Measurements from ENCODE around the gene TRAF7.
A peak's percentile ranks its signal among the peaks of the same experiment; 100 is the strongest.

The TRAF7 gene

DNA sequence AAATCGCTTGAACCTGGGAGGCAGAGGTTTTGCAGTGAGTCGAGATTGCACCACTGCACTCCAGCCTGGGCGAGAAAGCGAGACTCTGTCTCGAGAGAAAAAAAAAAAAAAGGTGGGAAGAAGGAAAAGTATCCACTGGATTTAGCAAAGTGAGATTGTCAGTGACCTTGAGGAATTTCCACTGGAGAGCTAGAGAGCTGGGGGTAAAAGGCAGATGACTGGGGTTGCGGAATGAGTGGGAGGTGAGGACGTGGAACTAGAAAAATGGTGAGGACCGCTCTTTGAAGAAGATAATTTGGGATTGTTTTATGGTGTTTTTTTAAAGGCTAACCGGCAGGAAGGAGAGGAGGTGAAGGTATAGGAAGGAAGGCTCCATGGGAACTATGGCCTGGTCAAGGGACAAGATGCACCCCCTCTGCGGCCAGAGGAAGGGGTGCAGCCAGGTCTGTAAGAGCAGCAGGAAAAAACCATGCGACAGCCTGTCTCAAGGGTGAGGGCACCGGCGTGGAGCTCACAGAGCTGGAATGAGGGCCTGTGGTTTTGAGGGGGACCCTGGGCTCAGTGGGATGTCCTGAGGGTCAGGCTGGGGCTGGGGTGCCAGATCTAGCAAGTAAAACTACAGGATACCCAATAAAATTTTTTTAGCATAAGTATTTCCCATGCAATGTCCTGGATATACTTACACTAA lies 49.0 kb downstream of the TRAF7 start:
- no peak for DNase-seq

DNA sequence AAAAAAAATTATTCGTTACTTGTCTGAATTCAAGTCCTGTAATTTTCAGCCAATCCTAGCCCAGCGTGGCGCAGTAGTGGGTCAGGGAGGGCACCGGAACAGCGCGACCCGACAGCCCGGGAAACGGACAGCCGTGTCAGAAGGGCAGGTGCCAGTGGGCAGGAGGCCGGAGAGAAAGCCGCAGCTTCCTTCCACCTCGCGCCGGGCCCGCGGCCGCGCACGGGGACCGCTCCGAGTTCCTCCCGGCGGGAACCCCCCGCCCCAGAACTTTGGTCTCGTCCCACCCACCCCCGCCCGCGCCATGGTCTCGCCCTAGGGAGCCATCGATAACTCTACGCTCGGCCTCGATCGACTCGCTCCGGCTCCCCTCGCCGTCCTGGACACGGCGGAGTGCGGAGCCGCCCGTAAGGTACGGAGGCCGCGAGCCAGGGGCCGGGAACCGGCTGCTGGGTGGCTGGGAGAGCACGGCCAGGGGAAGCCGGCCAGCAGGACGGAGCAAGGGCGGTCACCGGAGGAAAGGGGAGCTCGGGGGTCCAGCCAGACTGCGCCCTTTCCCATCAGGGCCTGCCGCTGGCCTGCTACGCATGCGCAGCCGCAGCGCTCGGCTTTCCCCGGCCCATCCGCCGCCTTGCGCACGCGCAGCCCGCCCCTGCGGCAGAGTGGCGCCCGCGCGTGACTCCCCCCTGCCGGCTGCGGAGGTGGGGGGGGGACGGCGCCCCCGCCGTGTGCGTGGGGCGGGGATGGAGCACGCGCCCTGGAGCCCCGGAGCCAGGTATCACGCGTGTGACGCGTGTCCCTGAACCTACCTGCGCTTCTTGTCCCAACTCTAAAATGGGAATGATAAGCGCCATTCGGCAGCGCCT lies 49.8 kb downstream of the TRAF7 start, which contains the start of gene MLST8:
Gene MLST8 (plus strand): TSS at position 351 of the 863 bp plus-strand sequence. CDS start 632 bp downstream, outside the sequence.
- DNase-seq = peak; percentile 82

DNA sequence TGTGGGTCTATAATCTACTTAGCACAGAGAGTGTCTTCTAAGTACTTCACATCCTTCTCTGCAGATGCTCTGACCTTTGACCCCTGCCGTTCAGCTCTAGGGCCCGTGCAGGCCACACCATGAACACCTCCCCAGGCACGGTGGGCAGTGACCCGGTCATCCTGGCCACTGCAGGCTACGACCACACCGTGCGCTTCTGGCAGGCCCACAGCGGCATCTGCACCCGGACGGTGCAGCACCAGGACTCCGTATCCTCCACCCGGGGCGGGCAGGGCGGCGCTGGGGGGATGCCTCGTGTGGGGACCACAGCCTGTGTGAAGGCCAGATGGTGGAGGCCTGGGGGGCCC lies 50.4 kb downstream of the TRAF7 start:
- DNase-seq = no peak

DNA sequence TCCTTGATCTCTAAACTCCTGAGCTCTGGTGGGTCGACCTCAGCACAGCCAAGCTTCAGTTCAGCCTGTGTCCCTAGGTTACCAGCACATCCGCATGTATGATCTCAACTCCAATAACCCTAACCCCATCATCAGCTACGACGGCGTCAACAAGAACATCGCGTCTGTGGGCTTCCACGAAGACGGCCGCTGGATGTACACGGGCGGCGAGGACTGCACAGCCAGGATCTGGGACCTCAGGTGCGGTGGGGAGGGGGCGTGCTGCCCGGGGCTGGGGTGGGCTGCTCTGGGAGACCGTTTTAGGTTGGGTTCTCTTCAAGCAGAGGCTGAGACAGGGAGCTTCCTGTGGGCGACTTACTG lies 50.8 kb downstream of the TRAF7 start:
- no peak for DNase-seq

DNA sequence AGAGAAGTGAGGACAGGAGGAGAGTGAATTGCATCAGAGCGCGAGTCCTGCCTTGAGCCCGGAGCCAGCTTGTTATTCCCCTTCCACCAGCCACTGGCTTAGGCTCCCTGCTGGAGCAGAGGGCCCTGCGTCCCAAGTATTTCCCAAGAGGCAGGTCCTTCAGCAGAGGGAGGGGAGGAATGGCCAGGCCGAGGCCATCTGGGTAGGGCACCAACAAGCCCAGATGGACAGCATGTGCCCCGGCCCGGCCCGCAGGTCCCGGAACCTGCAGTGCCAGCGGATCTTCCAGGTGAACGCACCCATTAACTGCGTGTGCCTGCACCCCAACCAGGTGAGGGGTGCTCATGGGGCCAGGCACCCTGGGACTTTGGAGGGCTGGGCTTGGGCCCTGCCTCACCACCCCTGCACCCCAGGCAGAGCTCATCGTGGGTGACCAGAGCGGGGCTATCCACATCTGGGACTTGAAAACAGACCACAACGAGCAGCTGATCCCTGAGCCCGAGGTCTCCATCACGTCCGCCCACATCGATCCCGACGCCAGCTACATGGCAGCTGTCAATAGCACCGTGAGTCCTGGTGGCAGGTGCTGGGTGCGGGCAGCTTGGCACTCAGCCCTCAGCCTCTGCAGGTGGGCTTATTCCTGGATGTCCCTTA lies 51.3 kb downstream of the TRAF7 start:
- DNase-seq = no peak

DNA sequence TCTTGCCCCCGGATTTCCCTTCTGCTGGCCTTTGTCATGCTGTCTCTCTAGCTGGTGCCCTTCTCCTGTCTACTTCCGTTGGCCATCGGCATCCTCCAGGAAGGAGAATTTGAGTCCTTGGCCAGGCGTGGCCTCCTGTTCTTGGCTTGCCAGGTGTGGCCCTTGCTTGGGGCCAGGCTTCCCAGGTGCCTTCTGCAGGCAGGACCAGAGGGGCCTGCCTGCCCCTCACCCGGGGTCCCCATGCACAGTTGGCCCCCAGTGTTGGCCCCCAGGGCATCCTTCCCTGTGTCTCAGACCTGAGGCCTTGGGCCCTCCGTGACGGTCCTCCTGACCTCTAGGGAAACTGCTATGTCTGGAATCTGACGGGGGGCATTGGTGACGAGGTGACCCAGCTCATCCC lies 52.3 kb downstream of the TRAF7 start:
- no peak for DNase-seq

DNA sequence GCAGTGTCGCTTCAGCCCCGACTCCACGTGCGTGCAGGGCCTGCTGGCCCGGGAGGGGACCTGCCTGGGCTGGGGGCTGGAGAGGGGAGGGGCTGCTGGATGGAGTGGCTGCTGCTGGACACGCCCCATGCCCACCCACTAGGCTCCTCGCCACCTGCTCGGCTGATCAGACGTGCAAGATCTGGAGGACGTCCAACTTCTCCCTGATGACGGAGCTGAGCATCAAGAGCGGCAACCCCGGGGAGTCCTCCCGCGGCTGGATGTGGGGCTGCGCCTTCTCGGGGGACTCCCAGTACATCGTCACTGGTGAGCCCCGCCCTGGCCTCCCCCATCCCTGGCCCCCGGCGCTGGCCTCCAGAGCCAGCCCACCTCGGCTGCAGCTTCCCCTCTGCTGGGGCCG lies 52.7 kb downstream of the TRAF7 start:
- DNase-seq = no peak

DNA sequence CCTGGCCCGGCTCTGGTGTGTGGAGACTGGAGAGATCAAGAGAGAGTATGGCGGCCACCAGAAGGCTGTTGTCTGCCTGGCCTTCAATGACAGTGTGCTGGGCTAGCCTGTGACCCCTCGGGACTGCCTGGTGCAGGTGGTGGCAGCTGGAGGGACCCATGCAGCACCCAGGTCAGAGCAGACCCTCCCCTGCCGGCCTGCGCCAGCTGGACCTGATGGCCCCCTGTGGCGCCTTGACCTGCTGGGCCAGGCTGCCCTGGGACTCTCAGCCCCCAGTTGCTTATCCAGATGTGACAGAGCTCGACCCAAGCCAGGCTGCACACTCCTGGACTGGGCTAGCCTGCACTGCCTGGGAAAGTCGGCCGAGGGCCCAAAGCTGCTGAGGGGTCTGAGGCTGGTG lies 53.2 kb downstream of the TRAF7 start:
- DNase-seq = no peak

DNA sequence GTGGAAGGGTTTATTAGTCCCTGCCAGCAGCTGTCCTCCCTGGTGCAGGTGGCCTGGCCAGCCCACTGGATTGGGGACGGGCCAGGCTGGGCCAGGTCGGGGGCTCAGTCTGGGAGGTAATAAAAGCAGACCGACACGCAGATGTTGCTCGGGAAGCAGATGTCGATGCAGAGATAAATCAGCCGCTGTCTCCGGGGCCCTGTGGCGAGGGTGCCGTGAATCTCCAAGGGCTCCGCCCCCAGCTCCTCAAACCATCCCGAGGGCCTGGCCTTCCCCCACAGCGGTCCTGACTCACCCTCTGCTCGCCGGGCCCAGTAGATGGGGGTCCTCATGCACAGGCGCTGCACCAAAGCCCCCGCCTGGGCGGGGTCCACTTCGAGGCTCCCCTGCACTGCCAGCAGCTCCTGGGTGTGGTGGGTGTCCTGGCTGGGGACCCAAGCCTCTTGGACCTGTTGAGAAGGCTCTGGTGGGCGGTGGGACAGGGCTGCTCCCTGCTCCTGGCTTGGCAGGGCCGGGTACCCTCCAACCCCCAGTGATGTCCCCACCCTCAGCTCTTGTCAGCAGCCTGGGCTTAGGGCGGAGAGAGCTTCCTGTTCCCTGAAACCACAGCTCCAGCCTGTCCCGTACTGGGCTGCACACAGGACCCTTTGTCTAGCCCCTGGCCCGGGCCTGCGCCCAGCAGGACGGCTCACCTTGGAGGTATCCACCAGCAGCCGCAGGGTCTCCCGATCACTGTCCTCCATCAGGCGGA lies 53.9 kb downstream of the TRAF7 start:
- no peak for DNase-seq

DNA sequence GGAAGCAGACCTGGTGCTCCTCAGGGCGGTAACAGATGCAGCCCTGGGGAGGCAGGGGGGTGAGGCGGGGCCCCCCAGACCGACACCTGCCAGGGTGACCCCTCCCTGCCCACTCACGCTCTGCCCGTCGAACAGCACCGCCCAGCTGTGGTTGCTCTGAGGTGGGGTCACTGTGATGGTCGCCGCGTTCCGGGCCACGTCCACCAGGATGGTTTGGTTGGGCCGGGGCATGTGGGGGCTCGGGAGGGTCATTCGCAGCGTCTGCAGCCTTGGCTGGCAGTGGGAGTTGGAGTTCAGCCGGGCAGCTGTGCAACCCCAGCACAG lies 54.4 kb downstream of the TRAF7 start:
- no peak for DNase-seq

DNA sequence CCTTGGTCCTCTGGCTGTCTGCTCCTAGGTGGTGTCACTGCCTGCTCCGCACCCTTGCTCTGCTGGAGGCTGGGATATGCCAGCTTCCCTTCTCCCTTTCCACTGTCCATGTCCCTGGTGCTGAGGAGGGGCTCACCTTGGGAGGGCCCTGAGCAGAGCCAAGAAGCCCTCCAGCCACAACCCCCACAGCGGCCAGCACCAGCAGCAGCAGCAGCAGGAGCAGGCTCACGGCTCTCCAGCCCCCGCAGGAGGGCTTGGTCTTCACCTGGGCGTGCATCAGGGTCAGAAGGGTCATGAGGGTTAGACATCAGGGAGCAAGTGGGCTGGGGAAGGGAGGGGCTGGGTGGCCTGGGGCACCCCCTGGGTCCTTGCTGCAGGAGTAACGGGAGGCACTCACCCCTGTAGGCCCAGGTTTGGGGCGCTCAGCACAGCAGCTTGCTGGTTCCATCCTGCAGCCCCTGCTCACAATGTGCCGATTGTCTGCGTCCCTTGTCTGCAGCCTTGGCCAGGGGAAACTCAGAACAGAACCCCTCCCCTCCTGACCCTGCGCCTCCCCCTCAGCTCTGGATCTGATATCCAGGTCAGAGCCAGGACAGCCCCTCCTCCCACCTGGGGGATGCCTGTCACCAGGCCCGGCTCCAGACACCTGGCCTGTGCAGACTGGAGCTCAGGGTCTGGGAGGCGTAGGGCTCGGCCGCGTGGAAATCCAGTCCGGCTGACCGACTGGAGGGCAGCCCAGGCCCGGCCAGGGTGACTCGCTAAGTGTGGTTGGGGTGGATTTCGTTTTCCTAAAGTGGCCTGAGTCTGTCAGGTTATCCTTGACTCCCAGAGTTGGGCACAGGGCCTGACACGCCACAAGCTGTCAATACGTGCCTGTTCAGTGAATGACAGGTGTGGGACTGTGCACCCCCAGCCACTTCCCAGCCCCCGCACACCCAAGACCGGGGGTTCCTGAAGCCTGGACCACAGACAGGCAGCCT lies 55.1 kb downstream of the TRAF7 start, which contains the start of gene BRICD5:
Gene BRICD5 (minus strand): TSS at position 478 of the 980 bp plus-strand sequence. CDS start 30 bp downstream, at position 448.
- no peak for DNase-seq

DNA sequence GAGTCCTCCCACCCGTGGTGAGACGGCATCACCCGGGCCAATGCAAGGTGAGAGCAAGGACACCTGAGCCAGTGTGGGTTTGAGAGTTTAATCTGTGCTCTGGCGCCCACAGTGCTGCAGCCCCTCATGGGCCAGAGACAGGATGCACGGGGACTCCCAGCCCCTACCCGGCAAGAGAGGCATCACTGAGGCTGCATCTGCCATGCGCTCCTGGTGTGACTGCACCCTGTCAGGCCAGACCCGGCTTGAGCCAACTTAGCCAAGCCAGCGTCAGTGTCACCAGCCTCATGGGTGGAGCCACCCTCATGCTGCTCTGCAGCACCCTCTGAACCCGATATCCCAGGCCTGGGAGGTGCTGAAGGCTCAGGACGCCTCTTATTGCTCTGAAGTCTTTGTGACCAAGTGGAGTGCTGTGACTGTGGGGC lies 56.4 kb downstream of the TRAF7 start:
- no peak for DNase-seq

DNA sequence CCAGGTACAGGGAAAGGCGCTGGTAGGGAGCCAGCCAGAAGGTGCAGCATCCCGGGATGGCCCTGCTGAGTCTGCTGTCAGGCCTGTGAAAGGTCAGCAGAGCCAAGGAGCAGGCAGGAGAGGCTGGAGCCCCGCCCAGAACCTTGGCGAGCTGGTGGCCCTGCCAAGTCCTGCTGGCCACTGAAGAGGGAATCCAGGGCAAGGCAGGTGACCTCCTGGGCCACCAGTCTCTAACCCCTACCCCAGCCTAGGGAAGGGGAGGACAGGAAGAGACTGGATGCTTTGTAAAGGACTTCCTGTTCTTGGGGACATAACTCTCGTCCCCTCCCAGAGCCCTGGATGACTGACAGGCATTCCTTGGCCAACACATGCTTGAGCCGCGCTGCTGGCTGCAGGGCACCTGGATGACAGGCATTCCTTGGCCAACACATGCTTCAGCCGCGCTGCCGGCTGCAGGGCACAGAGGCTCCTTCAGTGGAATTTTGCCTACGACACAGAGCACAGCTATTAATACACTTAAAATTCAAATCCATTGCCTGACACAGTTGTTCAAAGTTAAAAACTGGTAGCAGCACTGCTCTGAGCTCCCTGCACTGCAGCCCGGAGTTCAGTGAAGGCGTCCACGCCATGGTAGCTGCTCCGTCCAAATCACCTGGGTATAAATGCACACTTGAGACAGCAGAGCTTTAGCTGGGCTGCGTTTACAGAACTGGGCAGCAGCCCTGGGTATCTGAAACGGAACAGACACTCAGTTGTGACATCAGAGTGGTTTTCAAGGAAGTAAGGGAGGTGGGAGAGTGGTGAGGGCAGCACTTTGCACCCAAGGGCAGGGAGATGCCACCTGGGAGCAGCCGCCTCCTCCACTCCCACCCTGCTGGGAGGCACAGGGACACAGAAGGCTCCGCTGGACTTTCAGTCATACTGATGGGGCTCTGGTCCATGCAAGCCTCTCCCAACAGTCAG lies 57.1 kb downstream of the TRAF7 start:
- DNase-seq = no peak

DNA sequence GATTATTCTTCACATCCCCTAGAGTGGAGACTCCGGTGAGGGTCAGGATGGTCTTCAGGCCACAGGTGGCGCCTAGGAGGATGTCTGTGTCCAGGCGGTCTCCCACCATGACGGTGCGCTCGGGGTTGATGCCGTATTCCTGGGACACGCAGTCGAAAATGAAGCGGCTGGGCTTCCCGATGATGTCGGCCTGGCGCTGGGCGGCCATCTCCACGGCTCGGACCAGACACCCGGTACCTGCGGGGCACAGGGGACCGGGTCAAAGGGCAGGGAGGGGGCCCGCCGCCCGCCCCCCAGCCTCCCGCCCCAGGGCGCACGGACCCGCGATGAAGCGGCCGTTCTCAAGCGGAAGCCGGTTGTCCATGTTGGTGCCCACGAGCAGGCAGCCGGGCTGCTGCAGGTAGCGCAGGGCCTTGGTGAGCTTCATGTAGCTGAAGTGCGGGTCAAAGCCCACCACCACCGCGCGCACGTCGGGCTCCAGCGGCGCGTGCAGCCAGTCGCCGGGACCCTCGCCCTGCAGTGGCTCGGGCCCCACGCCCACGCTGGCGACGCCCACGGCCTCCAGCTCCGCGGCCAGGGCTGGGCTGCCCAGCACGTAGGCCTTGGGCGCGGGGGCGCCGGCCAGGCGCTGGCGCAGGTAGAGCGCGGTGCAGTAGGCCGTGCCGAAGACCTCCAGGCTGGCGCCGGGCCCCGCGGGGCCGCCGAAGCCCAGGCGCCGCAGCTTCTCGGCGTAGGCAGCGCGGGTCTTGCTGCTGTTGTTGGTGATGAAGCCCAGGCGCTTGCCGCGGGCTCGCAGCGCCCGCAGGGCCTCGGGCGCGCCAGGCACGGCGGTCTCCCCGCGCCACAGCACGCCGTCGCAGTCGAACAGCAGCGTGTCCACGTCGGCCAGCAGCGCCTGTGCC lies 58.5 kb downstream of the TRAF7 start:
- no peak for DNase-seq

DNA sequence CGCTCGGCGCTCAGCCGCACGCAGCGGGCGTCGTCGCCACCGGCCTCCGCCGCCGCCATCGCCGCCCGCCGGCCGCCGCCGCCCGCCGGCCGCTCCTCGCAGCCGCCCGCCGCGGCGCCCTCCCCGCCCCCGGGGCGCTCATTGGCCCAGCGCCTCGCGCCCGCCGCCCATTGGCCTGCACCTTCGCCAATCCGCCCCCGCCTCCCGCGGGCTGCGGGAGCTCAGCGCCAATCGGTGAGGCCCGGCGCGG lies 59.1 kb downstream of the TRAF7 start, which contains the start of gene PGP:
Gene PGP (minus strand): TSS at position 122 of the 250 bp plus-strand sequence. CDS start 63 bp downstream, at position 59.
- no peak for DNase-seq

DNA sequence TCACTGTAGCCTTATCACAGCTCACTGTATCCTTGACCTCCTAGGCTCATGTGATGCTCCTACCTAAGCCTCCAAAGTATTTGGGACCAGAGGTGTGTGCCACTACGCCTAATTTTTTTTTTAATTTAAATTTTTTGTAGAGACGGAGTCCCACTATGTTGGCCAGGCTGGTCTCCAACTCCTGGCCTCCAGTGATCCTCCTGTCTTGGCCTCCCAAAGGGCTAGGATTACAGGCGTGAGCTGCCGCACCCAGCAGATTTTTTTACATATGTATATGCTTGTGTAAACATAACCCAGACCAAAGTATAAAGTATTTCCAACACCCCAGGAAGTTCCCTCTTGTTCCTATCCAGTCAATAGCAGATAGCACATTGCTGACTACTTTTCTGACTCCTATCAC lies 60.7 kb downstream of the TRAF7 start:
- no peak for DNase-seq

DNA sequence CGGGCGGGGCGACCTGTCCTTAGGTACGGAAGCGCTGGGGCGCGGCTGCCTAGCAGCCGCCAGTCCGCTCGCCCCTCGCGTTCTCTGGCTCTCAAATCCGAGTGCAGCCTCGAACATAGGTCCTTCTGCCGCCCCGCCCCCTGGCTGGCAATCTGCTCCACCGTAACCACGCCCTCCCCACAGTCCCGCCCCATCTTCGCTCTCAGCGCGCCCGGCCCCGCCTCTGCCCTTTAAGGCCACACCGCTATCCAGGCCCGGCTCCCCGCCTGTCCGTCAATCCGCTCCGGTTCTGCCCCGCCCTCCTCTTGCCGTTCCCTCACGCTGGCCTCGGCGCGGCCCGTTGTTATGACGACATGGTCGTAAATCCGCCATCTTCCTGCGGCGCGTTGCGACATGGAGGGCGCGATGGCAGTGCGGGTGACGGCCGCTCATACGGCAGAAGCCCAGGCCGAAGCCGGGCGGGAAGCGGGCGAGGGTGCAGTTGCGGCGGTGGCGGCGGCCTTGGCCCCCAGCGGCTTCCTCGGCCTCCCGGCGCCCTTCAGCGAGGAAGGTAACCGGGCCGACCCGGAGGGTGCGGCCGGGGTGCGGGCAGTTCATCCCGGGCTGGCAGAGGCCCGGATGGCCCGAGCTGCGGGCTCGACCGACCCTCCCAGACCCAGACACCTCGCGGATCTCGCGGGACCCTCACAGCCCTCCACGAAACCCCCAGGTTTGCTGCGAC lies 67.8 kb downstream of the TRAF7 start, which contains the start of gene E4F1:
Gene E4F1 (plus strand): TSS at position 371 of the 721 bp plus-strand sequence. CDS start 23 bp downstream, at position 394.
- peak; percentile 100 for DNase-seq

DNA sequence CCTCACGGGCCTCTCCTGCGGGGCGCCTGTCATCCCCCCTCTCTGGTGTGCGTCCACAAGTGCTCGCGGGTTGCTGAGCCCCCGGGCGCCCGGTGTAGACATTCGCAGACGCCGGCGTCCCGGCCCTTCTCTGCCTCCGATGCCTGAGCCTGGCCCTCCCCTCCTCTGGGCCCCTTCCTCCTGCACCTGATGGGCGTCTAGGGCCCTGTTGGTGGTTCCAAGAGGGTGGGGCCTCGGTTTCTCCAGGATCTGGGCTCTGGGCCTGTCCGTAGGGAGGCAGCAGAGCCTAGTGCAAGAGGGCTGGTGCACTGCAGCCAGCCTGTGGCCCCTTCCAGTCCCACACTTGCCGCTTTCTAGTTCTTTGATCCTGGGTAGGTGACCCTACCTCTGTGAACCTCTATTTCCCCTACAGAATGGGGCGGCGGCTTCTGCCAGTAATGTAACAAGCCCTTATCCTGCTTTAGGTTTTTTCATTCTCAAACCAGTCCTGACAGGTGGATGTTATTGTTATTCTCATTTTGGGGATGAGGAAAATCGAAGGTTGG lies 68.4 kb downstream of the TRAF7 start:
- peak; percentile 6 for DNase-seq
